HCT116 (cell line): ENCODE measurements around the gene LPAR5. TPM values are rescaled to one million over a fixed set of nuclear protein-coding genes. Genes with fewer than 3 reads are reported as not detected.

Source experiments
- ATAC-seq: fragments of 200-7000 bp; cut with Tn5 transposase; 2 replicates; pipeline ENCODE4 v1.9.1; 2020; ENCODE audit warnings: mild to moderate bottlenecking, moderate library complexity
- BruUV-seq: library from RNA; stranded (reverse); fragments of 400-500 nt; replicated peaks from 2 replicates; lab custom pipeline; 2021; lab: Mats Ljungman, UMichigan
- CTCF ChIA-PET: fragments of 300-600 bp; sonication (Branson Sonifier 250); formaldehyde crosslinking; loops from one replicate; lab custom pipeline; 2021; ENCODE audit warnings: antibody characterized with exemption; lab: Charles Lee
- POLR2A ChIA-PET: fragments of 300-600, 350-600 bp; sonication (Branson Sonifier 250); formaldehyde crosslinking; loops from one replicate; lab custom pipeline; 2021; ENCODE audit warnings: antibody characterized with exemption; lab: Charles Lee
- RAD21 ChIA-PET, 2 experiments: fragments of 300-600 bp; sonication (Branson Sonifier 250); formaldehyde crosslinking; loops; one replicate each; lab custom pipeline; 2023; ENCODE audit warnings: low total read pairs in 2 of 2; ENCODE audit not compliant: uncharacterized antibody in 2 of 2, unreplicated experiment in 2 of 2, low non-redundant PET in 1 of 2; lab: Charles Lee
- DNase-seq: peaks from one replicate; pipeline ENCODE4 v3.0.0-alpha.2; 2010; ENCODE audit warnings: low read depth, low spot score
- H2AFZ ChIP-seq: fragments of 200-600 bp; shearing (Covaris generic), sonication (generic); 2 replicates; pipeline ENCODE4 v1.6.1; 2017; ENCODE audit warnings: low read depth, mixed run types, mixed read lengths, antibody characterized with exemption, low read length; ENCODE audit not compliant: poor library complexity, severe bottlenecking
- H3K27ac ChIP-seq: 2 replicates; pipeline ENCODE4 v1.5.1; 2012; ENCODE audit warnings: low read depth, low read length
- H3K27me3 ChIP-seq: fragments of 200-600 bp; sonication (generic); 2 replicates; pipeline ENCODE4 v1.6.1; 2016; ENCODE audit warnings: mixed run types, low read length, mixed read lengths; ENCODE audit not compliant: insufficient read depth
- H3K36me3 ChIP-seq, 2 experiments: fragments of 200-500 bp in 1 of 2; fragments of 200-600 bp in 1 of 2; sonication (Bioruptor generic) in 1 of 2; sonication (generic) in 1 of 2; 2 replicates each; pipeline versions ENCODE4 v1.5.1 to v1.6.1; 2014 to 2016; ENCODE audit warnings: low read length in 2 of 2, inconsistent platforms in 1 of 2, mixed read lengths in 1 of 2, mixed run types in 1 of 2; ENCODE audit not compliant: insufficient read depth in 2 of 2, control insufficient read depth in 1 of 2
- H3K4me1 ChIP-seq, 2 experiments: fragments of 200-600 bp in 1 of 2; sonication (generic) in 1 of 2; 2 replicates each; pipeline versions ENCODE4 v1.5.1 to v1.6.1; 2012 to 2017; ENCODE audit warnings: low read length in 2 of 2, inconsistent platforms in 1 of 2, mild to moderate bottlenecking in 1 of 2, mixed read lengths in 1 of 2, mixed run types in 1 of 2, moderate library complexity in 1 of 2; ENCODE audit not compliant: insufficient read depth in 2 of 2, control insufficient read depth in 1 of 2
- H3K4me2 ChIP-seq: fragments of 200-600 bp; sonication (generic); 2 replicates; pipeline ENCODE4 v1.6.1; 2017; ENCODE audit warnings: mixed run types, low read length, mixed read lengths
- H3K4me3 ChIP-seq, 2 experiments: fragments of 200-600 bp in 1 of 2; sonication (generic) in 1 of 2; replicated peaks in 1 of 2; 2 replicates each; pipeline ENCODE4 v1.5.1; 2011 to 2016; ENCODE audit warnings: low read length in 2 of 2, control low read depth in 1 of 2, low read depth in 1 of 2, mild to moderate bottlenecking in 1 of 2, mixed read lengths in 1 of 2, mixed run types in 1 of 2
- H3K79me2 ChIP-seq: fragments of 200-600 bp; sonication (generic); 2 replicates; pipeline ENCODE4 v1.6.1; 2017; ENCODE audit warnings: mild to moderate bottlenecking, mixed run types, low read length, moderate library complexity, mixed read lengths; ENCODE audit not compliant: insufficient read depth
- H3K9ac ChIP-seq: fragments of 200-600 bp; sonication (generic); 2 replicates; pipeline ENCODE4 v1.6.1; 2016; ENCODE audit warnings: low read length, mixed read lengths
- H3K9me2 ChIP-seq: fragments of 200-600 bp; sonication (generic), shearing (Covaris generic); 2 replicates; pipeline ENCODE4 v1.6.1; 2017; ENCODE audit warnings: mixed run types, mild to moderate bottlenecking, moderate library complexity; ENCODE audit not compliant: insufficient read depth
- H3K9me3 ChIP-seq, 2 experiments: fragments of 200-500 bp in 1 of 2; fragments of 200-600 bp in 1 of 2; sonication (Bioruptor generic) in 1 of 2; sonication (generic) in 1 of 2; 2 replicates each; pipeline ENCODE4 v1.6.1; 2014 to 2017; ENCODE audit warnings: low read length in 2 of 2, mixed read lengths in 2 of 2, inconsistent platforms in 1 of 2, low read depth in 1 of 2, mild to moderate bottlenecking in 1 of 2, mixed run types in 1 of 2, moderate library complexity in 1 of 2; ENCODE audit not compliant: control insufficient read depth in 1 of 2, insufficient read depth in 1 of 2
- H4K20me1 ChIP-seq: fragments of 200-600 bp; sonication (generic), shearing (Covaris generic); 2 replicates; pipeline ENCODE4 v1.6.1; 2017; ENCODE audit warnings: mixed run types, mild to moderate bottlenecking, moderate library complexity; ENCODE audit not compliant: insufficient read depth
- CBX3 ChIP-seq: IDR thresholded peaks from 2 replicates; pipeline ENCODE4 v1.6.1; 2012; ENCODE audit warnings: low read depth
- ELF1 ChIP-seq: IDR thresholded peaks from 2 replicates; pipeline ENCODE4 v1.6.1; 2012; ENCODE audit warnings: low read depth, borderline replicate concordance
- EZH2 ChIP-seq: fragments of 200-600 bp; sonication (generic); IDR thresholded peaks from 2 replicates; pipeline ENCODE4 v1.6.1; 2017; ENCODE audit warnings: antibody characterized with exemption, mixed run types
- JUND ChIP-seq: IDR thresholded peaks from 2 replicates; pipeline ENCODE4 v1.6.1; 2012
- POLR2A ChIP-seq: IDR thresholded peaks from 2 replicates; pipeline ENCODE4 v1.7.0; 2011; ENCODE audit warnings: borderline replicate concordance; ENCODE audit not compliant: insufficient read depth, insufficient read length; ENCODE audit errors: extremely low read depth
- POLR2AphosphoS5 ChIP-seq: IDR thresholded peaks from 2 replicates; pipeline ENCODE4 v1.6.1; 2011; ENCODE audit warnings: mild to moderate bottlenecking, low read depth, low read length, moderate library complexity
- RAD21 ChIP-seq: IDR thresholded peaks from 2 replicates; pipeline ENCODE4 v1.6.1; 2012; ENCODE audit warnings: low read depth, mild to moderate bottlenecking
- SP1 ChIP-seq: IDR thresholded peaks from 2 replicates; pipeline ENCODE4 v1.6.1; 2012; ENCODE audit warnings: low read depth
- SRF ChIP-seq: IDR thresholded peaks from 2 replicates; pipeline ENCODE4 v1.6.1; 2012; ENCODE audit warnings: low read depth
- YY1 ChIP-seq: IDR thresholded peaks from 2 replicates; pipeline ENCODE4 v1.6.1; 2011; ENCODE audit warnings: low read length, low read depth, moderate library complexity, mild to moderate bottlenecking; ENCODE audit not compliant: insufficient replicate concordance; ENCODE audit errors: extremely low read depth
- ZNF274 ChIP-seq: fragments of 200-500 bp; sonication (Bioruptor generic); IDR thresholded peaks from 2 replicates; pipeline ENCODE4 v1.6.1; 2014; ENCODE audit warnings: mild to moderate bottlenecking, low read depth, low read length, inconsistent platforms
- intact Hi-C: fragments of 100-400 bp; cut with micrococcal nuclease; formaldehyde crosslinking; loops from 2 replicates; pipeline ENCODE4 v1.10.0; 2022
- total RNA-seq: library from RNA; stranded (reverse); gene quantifications from one replicate; pipeline ENCODE4 v1.2.1, GENCODE V29; 2021; ENCODE audit not compliant: unreplicated experiment
- TF ChIP-seq, protein P1 (sequence below), 3 experiments: fragments of 200-600 bp in 1 of 3; sonication (generic) in 1 of 3; IDR thresholded peaks in 2 of 3; conservative IDR thresholded peaks in 1 of 3; 2 replicates each; pipeline ENCODE4 v1.5.1; 2012 to 2017; ENCODE audit warnings: low read depth in 2 of 3, low read length in 2 of 3, antibody characterized with exemption in 1 of 3, borderline replicate concordance in 1 of 3, control low read depth in 1 of 3, mild to moderate bottlenecking in 1 of 3, mixed read lengths in 1 of 3, mixed run types in 1 of 3, moderate library complexity in 1 of 3; ENCODE audit not compliant: insufficient read depth in 1 of 3
- TF ChIP-seq, protein P2 (sequence below): IDR thresholded peaks from 2 replicates; pipeline ENCODE4 v1.6.1; 2012
- TF ChIP-seq, protein P3 (sequence below): IDR thresholded peaks from 2 replicates; pipeline ENCODE4 v1.6.1; 2011; ENCODE audit warnings: mild to moderate bottlenecking, low read length, moderate library complexity; ENCODE audit not compliant: insufficient replicate concordance; ENCODE audit errors: extremely low read depth

The LPAR5 gene
- total RNA-seq, 1 experiment from 2014 or later = 5.2 TPM

DNA sequence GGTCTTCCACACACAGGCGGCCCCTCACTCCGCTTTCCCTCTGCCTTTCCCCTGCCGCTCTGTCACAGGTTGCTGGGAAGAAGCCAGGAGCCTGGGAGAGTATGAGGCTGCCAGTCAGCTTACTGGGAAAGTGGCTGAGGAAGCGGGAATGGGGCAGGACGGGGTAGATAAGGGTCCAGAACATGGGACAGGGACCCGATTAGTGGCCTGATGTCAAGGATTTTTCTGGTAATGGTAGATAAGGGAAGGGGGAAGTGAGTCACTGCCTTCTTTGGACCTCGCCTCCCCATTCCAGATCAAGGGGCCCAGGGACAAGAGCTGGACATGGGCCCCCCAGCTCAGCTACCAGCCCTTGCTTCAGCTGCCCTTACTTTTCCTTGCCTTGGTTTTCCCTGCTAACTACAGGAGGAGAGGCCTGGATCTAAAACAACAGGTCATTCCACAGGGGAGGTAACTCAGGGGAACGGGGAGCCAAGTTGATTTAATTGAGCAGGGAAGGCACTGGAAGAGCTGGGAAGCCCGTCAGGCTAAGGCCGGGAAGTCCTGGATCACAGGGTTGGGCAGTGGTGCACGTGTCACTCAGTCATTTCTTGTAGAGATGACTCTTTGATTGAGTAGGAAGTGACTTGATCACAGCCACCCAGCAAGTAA, 3.5 kb upstream of the LPAR5 start:
- CTCF ChIA-PET = no interaction called here
- Histone ChIP-seq H4K20me1 (no peaks in the 10 kb centered on the region), H3K9me3 (peaks cover 0 to 5% of the 10 kb centered on the region in 2 experiments; a peak in 1 of 4 replicates), H3K4me2 (no peak overlapping the region), H3K9me2 (no peaks in the 10 kb centered on the region), H3K9ac (no peak overlapping the region)
- intact Hi-C loops = no loop called here
- TF ChIP-seq ZNF274 = no peak
- TF ChIP-seq SP1 = no peak
- TF ChIP-seq, protein P1, sequence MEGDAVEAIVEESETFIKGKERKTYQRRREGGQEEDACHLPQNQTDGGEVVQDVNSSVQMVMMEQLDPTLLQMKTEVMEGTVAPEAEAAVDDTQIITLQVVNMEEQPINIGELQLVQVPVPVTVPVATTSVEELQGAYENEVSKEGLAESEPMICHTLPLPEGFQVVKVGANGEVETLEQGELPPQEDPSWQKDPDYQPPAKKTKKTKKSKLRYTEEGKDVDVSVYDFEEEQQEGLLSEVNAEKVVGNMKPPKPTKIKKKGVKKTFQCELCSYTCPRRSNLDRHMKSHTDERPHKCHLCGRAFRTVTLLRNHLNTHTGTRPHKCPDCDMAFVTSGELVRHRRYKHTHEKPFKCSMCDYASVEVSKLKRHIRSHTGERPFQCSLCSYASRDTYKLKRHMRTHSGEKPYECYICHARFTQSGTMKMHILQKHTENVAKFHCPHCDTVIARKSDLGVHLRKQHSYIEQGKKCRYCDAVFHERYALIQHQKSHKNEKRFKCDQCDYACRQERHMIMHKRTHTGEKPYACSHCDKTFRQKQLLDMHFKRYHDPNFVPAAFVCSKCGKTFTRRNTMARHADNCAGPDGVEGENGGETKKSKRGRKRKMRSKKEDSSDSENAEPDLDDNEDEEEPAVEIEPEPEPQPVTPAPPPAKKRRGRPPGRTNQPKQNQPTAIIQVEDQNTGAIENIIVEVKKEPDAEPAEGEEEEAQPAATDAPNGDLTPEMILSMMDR (IDR thresholded peaks at IDR 0.05 in 2 of 3, conservative IDR thresholded peaks at IDR 0.05 in 1 of 3; ENCODE audit: borderline replicate concordance in 1 of 3, insufficient read depth in 1 of 3, low read depth in 2 of 3, low read length in 2 of 3) = no peak
- no peak for TF ChIP-seq EZH2
- TF ChIP-seq JUND = no peak
- TF ChIP-seq ELF1 = no peak
- TF ChIP-seq POLR2AphosphoS5 = no peak
- no peak for TF ChIP-seq RAD21
- TF ChIP-seq SRF = no peak
- TF ChIP-seq YY1 = no peak
- no peak for TF ChIP-seq POLR2A
- no peak for TF ChIP-seq CBX3
- TF ChIP-seq, protein P2, sequence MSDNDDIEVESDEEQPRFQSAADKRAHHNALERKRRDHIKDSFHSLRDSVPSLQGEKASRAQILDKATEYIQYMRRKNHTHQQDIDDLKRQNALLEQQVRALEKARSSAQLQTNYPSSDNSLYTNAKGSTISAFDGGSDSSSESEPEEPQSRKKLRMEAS = no peak
- TF ChIP-seq, protein P3, sequence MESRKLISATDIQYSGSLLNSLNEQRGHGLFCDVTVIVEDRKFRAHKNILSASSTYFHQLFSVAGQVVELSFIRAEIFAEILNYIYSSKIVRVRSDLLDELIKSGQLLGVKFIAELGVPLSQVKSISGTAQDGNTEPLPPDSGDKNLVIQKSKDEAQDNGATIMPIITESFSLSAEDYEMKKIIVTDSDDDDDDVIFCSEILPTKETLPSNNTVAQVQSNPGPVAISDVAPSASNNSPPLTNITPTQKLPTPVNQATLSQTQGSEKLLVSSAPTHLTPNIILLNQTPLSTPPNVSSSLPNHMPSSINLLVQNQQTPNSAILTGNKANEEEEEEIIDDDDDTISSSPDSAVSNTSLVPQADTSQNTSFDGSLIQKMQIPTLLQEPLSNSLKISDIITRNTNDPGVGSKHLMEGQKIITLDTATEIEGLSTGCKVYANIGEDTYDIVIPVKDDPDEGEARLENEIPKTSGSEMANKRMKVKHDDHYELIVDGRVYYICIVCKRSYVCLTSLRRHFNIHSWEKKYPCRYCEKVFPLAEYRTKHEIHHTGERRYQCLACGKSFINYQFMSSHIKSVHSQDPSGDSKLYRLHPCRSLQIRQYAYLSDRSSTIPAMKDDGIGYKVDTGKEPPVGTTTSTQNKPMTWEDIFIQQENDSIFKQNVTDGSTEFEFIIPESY = no peak
- TF ChIP-seq, all 23 proteins: peak for 0
- Histone ChIP-seq H3K79me2 (no peaks in the 10 kb centered on the region), H2AFZ (no peak overlapping the region), H3K27ac (no peak overlapping the region), H3K36me3 (no peaks in the 10 kb centered on the region), H3K4me3 (no peak overlapping the region), H3K4me1 (peaks cover 11 to 20% of the 10 kb centered on the region in 2 experiments), H3K27me3 (peaks cover 6% of the 10 kb centered on the region; the same call in 1 of the 2 replicates)
- ChIA-PET POLR2A (no interaction called here), RAD21 (no interaction called here)
- DNase-seq = no peak
- ATAC-seq = no peak
- BruUV-seq = no TSS peak
